GM12878 (cell line): ENCODE data around the gene CGN. TPM values are rescaled to one million over a fixed set of nuclear protein-coding genes. Genes with fewer than 3 reads are reported as not detected.
A peak's percentile ranks its signal among the peaks of the same experiment; 100 is the strongest.

Experiments used
- ATAC-seq: fragments of 200-7000 bp; cut with Tn5 transposase; 3 replicates; pipeline ENCODE4 v1.9.1; 2020; ENCODE audit warnings: mild to moderate bottlenecking, moderate library complexity
- BruUV-seq: library from RNA; stranded (reverse); fragments of 400-500 nt; replicated peaks from 2 replicates; lab custom pipeline; 2021; lab: Mats Ljungman, UMichigan
- CTCF ChIA-PET: fragments of 300-600 bp; sonication (Branson Sonifier 250); formaldehyde crosslinking; extraction: SDS; loops from one replicate; lab custom pipeline; 2021; ENCODE audit warnings: inconsistent platforms; lab: Yijun Ruan, JAX
- POLR2A ChIA-PET: fragments of 350-600 bp; formaldehyde crosslinking; extraction: SDS; loops from one replicate; lab custom pipeline; 2021; ENCODE audit warnings: inconsistent platforms; lab: Charles Lee
- RAD21 ChIA-PET: fragments of 300-600 bp; sonication (Branson Sonifier 250); formaldehyde crosslinking; loops from one replicate; lab custom pipeline; 2023; ENCODE audit warnings: antibody characterized with exemption; ENCODE audit not compliant: unreplicated experiment; lab: Charles Lee
- SMC1A ChIA-PET: fragments of 300-600 bp; sonication (Branson Sonifier 250); formaldehyde crosslinking; loops from one replicate; lab custom pipeline; 2023; ENCODE audit not compliant: unreplicated experiment, uncharacterized antibody; lab: Charles Lee
- DNase-seq: peaks from one replicate; pipeline ENCODE4 v3.0.0-alpha.2; 2011; ENCODE audit warnings: low read depth, low spot score
- FAIRE-seq: peaks from 3 replicates; lab custom pipeline; 2011; peaks lifted over from hg19 to GRCh38; lab: Jason Lieb, UNC
- H2AFZ ChIP-seq: 2 replicates; pipeline ENCODE4 v1.6.0; 2011; ENCODE audit warnings: low read depth, low read length, control low read depth; ENCODE audit not compliant: control insufficient read depth
- H3K27ac ChIP-seq: 2 replicates; pipeline ENCODE4 v1.5.1; 2011; ENCODE audit warnings: control low read depth; ENCODE audit not compliant: control insufficient read depth, insufficient read depth
- H3K27me3 ChIP-seq, 2 experiments: replicated peaks in 1 of 2; 2 replicates each; pipeline versions ENCODE4 v1.6.0 to v1.6.1; 2011; ENCODE audit warnings: low read length in 1 of 2; ENCODE audit not compliant: control insufficient read depth in 2 of 2, insufficient read depth in 2 of 2
- H3K36me3 ChIP-seq, 2 experiments: 2 replicates each; pipeline ENCODE4 v1.5.1; 2011; ENCODE audit warnings: low read length in 1 of 2; ENCODE audit not compliant: control insufficient read depth in 2 of 2, insufficient read depth in 2 of 2
- H3K4me1 ChIP-seq: 2 replicates; pipeline ENCODE4 v1.6.1; 2011; ENCODE audit warnings: mild to moderate bottlenecking, low read length, moderate library complexity, mixed read lengths; ENCODE audit not compliant: control insufficient read depth, insufficient read depth
- H3K4me2 ChIP-seq: 2 replicates; pipeline ENCODE4 v1.6.0; 2011; ENCODE audit warnings: control low read depth; ENCODE audit not compliant: control insufficient read depth, insufficient read depth
- H3K4me3 ChIP-seq: fragments of 200-600 bp; sonication (generic); 2 replicates; pipeline ENCODE4 v1.5.1; 2016
- H3K79me2 ChIP-seq: 2 replicates; pipeline ENCODE4 v1.6.0; 2011; ENCODE audit warnings: low read length; ENCODE audit not compliant: control insufficient read depth, insufficient read depth
- H3K9ac ChIP-seq: 2 replicates; pipeline ENCODE4 v1.8.0; 2011; ENCODE audit warnings: low read length, control low read depth, mixed read lengths; ENCODE audit not compliant: control insufficient read depth, insufficient read depth
- H3K9me3 ChIP-seq: replicated peaks from 3 replicates; pipeline ENCODE4 v1.5.1; 2011; ENCODE audit warnings: mild to moderate bottlenecking, low read length; ENCODE audit not compliant: control insufficient read depth, insufficient read depth
- H4K20me1 ChIP-seq: 2 replicates; pipeline ENCODE4 v1.6.0; 2011; ENCODE audit not compliant: control insufficient read depth, insufficient read depth
- CBFB ChIP-seq: IDR thresholded peaks from 2 replicates; pipeline ENCODE4 v1.6.1; 2016; ENCODE audit warnings: antibody characterized with exemption, low read depth
- EED ChIP-seq: sonication (generic); IDR thresholded peaks from 2 replicates; pipeline ENCODE4 v1.6.1; 2016; ENCODE audit warnings: antibody characterized with exemption, low read depth
- FOS ChIP-seq: IDR thresholded peaks from 3 replicates; pipeline ENCODE4 v1.6.1; 2011; ENCODE audit warnings: borderline replicate concordance; ENCODE audit not compliant: insufficient read length; ENCODE audit errors: extremely low read depth
- KAT2A ChIP-seq: conservative IDR thresholded peaks from 2 replicates; pipeline ENCODE4 v1.6.1; 2011; ENCODE audit warnings: low read depth, low read length; ENCODE audit not compliant: control insufficient read depth
- MLLT1 ChIP-seq: fragments of 450-650 bp; IDR thresholded peaks from 2 replicates; pipeline ENCODE4 v1.6.1; 2016; ENCODE audit warnings: mild to moderate bottlenecking
- SUZ12 ChIP-seq: fragments of 200-600 bp; sonication (generic); IDR thresholded peaks from one replicate; pipeline ENCODE4 v1.6.1; 2018; ENCODE audit warnings: antibody characterized with exemption, mild to moderate bottlenecking; ENCODE audit not compliant: unreplicated experiment
- WGBS: methylation state at CpG from one replicate; pipeline ENCODE4 v1.1.6; 2016; ENCODE audit warnings: low lambda C conversion rate; ENCODE audit not compliant: insufficient replicate concordance, insufficient coverage; ENCODE audit errors: missing lambda C conversion rate; 5-methylcytosine and 5-hydroxymethylcytosine counted together
- in situ Hi-C: fragments of 300-500 bp; cut with MboI; formaldehyde crosslinking; loops from 9 replicates; pipeline ENCODE4 v1.14.3; 2018; ENCODE audit warnings: mixed read lengths
- intact Hi-C: fragments of 100-400 bp; cut with micrococcal nuclease; formaldehyde crosslinking; loops from one replicate; pipeline ENCODE4 v1.14.2; 2022; ENCODE audit not compliant: unreplicated experiment
- polyA plus RNA-seq, 11 experiments: library from polyadenylated mRNA; depleted of rRNA in 4 of 11; unstranded in 6 of 11; stranded (reverse) in 5 of 11; fragments of >200 nt; fragmentation: Nextera tagmentation in 4 of 11; fragmentation: Illumina TruSeq in 1 of 11; extraction: Ambion mirVana in 4 of 11; extraction: Trizol in 1 of 11; gene quantifications; 1 replicate in 1 of 11; 2 replicates in 10 of 11; pipeline versions ENCODE4 v1.2.1 to v1.2.3, GENCODE V29; 2011 to 2016; ENCODE audit warnings: inconsistent platforms in 2 of 11, missing spikeins in 2 of 11, low read depth in 1 of 11
- total RNA-seq, 4 experiments: library from RNA; depleted of rRNA in 3 of 4; stranded (reverse); fragments of >200 nt in 3 of 4; fragmentation: Illumina TruSeq in 1 of 4; extraction: Trizol in 1 of 4; gene quantifications; 2 replicates each; pipeline versions ENCODE4 v1.2.1 to v1.2.3, GENCODE V29; 2013 to 2021
- TF ChIP-seq, protein P1 (sequence below): fragments of 450-650 bp; formaldehyde crosslinking; IDR thresholded peaks from 2 replicates; pipeline ENCODE4 v1.4.0; 2020; ENCODE audit warnings: mild to moderate bottlenecking, moderate library complexity
- TF ChIP-seq, protein P2 (sequence below): fragments of 450-650 bp; IDR thresholded peaks from 2 replicates; pipeline ENCODE4 v1.6.1; 2017; ENCODE audit warnings: mild to moderate bottlenecking, moderate library complexity
- TF ChIP-seq, protein P3 (sequence below): fragments of 450-650 bp; formaldehyde crosslinking; IDR thresholded peaks from 2 replicates; pipeline ENCODE4 v1.5.0; 2022; ENCODE audit warnings: mild to moderate bottlenecking, missing genetic modification characterization

CGN gene
- total and polyA plus RNA-seq, 10 of the 15 experiments (the other 5 are each of a cell fraction or from before 2014, with no cell fraction given): 0.11 to 6.5 (median 3.4) TPM

DNA sequence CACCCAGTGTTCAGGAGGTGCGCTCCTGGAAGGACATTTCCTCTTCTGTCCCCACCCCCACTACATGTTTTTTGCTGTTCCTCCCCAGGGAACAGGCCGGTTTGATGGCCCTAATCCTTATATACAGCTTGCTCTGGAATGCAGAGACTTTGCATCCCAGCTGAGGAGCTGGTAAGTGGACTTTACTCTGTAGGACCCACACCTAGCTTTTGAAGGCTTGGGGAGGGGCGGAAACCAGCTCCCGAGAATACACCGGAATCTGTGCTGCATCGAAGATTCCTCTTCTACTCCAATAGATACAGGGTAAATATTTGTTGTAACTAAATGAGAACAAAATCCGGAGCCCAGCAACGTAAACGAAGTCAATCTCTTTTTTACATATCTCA is 1.2 kb upstream of the CGN start (continued):
- TF ChIP-seq MLLT1: no peak
- no peak for TF ChIP-seq CBFB
- no peak for TF ChIP-seq EED
- no peak for TF ChIP-seq SUZ12
- TF ChIP-seq, protein P1, sequence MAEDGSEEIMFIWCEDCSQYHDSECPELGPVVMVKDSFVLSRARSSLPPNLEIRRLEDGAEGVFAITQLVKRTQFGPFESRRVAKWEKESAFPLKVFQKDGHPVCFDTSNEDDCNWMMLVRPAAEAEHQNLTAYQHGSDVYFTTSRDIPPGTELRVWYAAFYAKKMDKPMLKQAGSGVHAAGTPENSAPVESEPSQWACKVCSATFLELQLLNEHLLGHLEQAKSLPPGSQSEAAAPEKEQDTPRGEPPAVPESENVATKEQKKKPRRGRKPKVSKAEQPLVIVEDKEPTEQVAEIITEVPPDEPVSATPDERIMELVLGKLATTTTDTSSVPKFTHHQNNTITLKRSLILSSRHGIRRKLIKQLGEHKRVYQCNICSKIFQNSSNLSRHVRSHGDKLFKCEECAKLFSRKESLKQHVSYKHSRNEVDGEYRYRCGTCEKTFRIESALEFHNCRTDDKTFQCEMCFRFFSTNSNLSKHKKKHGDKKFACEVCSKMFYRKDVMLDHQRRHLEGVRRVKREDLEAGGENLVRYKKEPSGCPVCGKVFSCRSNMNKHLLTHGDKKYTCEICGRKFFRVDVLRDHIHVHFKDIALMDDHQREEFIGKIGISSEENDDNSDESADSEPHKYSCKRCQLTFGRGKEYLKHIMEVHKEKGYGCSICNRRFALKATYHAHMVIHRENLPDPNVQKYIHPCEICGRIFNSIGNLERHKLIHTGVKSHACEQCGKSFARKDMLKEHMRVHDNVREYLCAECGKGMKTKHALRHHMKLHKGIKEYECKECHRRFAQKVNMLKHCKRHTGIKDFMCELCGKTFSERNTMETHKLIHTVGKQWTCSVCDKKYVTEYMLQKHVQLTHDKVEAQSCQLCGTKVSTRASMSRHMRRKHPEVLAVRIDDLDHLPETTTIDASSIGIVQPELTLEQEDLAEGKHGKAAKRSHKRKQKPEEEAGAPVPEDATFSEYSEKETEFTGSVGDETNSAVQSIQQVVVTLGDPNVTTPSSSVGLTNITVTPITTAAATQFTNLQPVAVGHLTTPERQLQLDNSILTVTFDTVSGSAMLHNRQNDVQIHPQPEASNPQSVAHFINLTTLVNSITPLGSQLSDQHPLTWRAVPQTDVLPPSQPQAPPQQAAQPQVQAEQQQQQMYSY (CRISPR knock-in tag): no peak
- TF ChIP-seq KAT2A: no peak

- no TSS peak for BruUV-seq
- POLR2A ChIA-PET: interaction anchor here (0.6 kb wide), 1 partner anchor 80 kb away, joined by 3 read pairs; no protein-coding TSS in a partner anchor
- FAIRE-seq: no peak
- TF ChIP-seq FOS: no peak
- TF ChIP-seq, protein P2, sequence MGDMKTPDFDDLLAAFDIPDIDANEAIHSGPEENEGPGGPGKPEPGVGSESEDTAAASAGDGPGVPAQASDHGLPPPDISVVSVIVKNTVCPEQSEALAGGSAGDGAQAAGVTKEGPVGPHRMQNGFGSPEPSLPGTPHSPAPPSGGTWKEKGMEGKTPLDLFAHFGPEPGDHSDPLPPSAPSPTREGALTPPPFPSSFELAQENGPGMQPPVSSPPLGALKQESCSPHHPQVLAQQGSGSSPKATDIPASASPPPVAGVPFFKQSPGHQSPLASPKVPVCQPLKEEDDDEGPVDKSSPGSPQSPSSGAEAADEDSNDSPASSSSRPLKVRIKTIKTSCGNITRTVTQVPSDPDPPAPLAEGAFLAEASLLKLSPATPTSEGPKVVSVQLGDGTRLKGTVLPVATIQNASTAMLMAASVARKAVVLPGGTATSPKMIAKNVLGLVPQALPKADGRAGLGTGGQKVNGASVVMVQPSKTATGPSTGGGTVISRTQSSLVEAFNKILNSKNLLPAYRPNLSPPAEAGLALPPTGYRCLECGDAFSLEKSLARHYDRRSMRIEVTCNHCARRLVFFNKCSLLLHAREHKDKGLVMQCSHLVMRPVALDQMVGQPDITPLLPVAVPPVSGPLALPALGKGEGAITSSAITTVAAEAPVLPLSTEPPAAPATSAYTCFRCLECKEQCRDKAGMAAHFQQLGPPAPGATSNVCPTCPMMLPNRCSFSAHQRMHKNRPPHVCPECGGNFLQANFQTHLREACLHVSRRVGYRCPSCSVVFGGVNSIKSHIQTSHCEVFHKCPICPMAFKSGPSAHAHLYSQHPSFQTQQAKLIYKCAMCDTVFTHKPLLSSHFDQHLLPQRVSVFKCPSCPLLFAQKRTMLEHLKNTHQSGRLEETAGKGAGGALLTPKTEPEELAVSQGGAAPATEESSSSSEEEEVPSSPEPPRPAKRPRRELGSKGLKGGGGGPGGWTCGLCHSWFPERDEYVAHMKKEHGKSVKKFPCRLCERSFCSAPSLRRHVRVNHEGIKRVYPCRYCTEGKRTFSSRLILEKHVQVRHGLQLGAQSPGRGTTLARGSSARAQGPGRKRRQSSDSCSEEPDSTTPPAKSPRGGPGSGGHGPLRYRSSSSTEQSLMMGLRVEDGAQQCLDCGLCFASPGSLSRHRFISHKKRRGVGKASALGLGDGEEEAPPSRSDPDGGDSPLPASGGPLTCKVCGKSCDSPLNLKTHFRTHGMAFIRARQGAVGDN: no peak
- TF ChIP-seq, protein P3, sequence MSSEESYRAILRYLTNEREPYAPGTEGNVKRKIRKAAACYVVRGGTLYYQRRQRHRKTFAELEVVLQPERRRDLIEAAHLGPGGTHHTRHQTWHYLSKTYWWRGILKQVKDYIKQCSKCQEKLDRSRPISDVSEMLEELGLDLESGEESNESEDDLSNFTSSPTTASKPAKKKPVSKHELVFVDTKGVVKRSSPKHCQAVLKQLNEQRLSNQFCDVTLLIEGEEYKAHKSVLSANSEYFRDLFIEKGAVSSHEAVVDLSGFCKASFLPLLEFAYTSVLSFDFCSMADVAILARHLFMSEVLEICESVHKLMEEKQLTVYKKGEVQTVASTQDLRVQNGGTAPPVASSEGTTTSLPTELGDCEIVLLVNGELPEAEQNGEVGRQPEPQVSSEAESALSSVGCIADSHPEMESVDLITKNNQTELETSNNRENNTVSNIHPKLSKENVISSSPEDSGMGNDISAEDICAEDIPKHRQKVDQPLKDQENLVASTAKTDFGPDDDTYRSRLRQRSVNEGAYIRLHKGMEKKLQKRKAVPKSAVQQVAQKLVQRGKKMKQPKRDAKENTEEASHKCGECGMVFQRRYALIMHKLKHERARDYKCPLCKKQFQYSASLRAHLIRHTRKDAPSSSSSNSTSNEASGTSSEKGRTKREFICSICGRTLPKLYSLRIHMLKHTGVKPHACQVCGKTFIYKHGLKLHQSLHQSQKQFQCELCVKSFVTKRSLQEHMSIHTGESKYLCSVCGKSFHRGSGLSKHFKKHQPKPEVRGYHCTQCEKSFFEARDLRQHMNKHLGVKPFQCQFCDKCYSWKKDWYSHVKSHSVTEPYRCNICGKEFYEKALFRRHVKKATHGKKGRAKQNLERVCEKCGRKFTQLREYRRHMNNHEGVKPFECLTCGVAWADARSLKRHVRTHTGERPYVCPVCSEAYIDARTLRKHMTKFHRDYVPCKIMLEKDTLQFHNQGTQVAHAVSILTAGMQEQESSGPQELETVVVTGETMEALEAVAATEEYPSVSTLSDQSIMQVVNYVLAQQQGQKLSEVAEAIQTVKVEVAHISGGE (CRISPR knock-in tag): no peak
These were observed 602 bp upstream of the CGN start for GRCh38 chr1:151510614-151510956.

More at GRCh38 chr1:151510614-151510956, 602 bp upstream of the CGN start:
- Histone ChIP-seq H3K9me3 (no peaks in the 10 kb centered on the region), H3K4me2 (peak overlapping the region; percentile 95), H3K79me2 (no peaks in the 10 kb centered on the region), H4K20me1 (no peaks in the 10 kb centered on the region), H3K4me1 (peaks cover 23% of the 10 kb centered on the region), H3K27ac (no peak overlapping the region), H3K9ac (peak overlapping the region; percentile 29; the same call in 1 of the 2 replicates), H3K27me3 (peaks cover 6 to 7% of the 10 kb centered on the region in 2 experiments), H3K36me3 (no peaks in the 10 kb centered on the region), H2AFZ (peak overlapping the region; percentile 81), H3K4me3 (peak overlapping the region; percentile 65)
- RAD21 ChIA-PET: interaction anchor here (1.6 kb wide), 1 partner anchor 67 kb away, joined by 4 read pairs; no protein-coding TSS in a partner anchor
- in situ Hi-C loops (loop anchor here (5.0 kb wide), 1 partner anchor 63 kb away; no protein-coding TSS in a partner anchor), intact Hi-C loops (loop anchor here (5.0 kb wide), 1 partner anchor 68 kb away; no protein-coding TSS in a partner anchor)
- CTCF ChIA-PET: interaction anchor here (1.2 kb wide), 1 partner anchor 17 kb away, joined by 4 read pairs; no protein-coding TSS in a partner anchor
- SMC1A ChIA-PET: interaction anchor here (1.1 to 1.6 kb wide), 2 partner anchors 35 to 66 kb away, joined by 4 to 5 read pairs; no protein-coding TSS in a partner anchor
- DNase-seq (no peak), ATAC-seq (no peak)
- 22% methylated on average over 10 of the region's 10 CpGs for WGBS
